Hepatocyte (in vitro differentiated cells): ENCODE data around the gene TTC31.

Source experiments
- EZH2phosphoT487 ChIP-seq: fragments of 200-600 bp; sonication (generic); IDR thresholded peaks from one replicate; pipeline ENCODE4 v1.6.1; 2018; ENCODE audit warnings: antibody characterized with exemption, mild to moderate bottlenecking, low read depth, moderate library complexity; ENCODE audit not compliant: unreplicated experiment, severe bottlenecking
- TF ChIP-seq, protein P1 (sequence below): fragments of 200-600 bp; sonication (generic); IDR thresholded peaks from 2 replicates; pipeline ENCODE4 v1.5.1; 2016; ENCODE audit warnings: antibody characterized with exemption, mild to moderate bottlenecking; ENCODE audit not compliant: poor library complexity

DNA sequence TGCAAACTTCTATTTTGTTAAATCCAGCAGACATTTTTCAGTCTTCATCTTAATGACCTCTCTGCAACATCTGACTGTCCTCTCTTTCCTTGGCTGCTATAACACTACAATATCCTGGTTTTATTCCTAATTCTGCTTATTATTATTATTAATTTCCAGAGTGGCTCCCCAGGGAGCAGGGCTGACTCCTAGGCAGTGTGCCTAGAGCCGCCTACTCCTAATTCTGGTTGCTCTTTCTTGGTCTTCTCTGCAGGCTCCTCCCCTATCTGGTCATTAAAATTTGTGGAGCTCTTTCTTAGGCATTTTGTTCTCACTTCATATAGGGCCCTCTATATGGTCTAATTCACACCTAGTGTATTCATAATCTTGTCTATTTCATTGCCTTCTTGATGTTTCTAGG, 60.1 kb downstream of the TTC31 start:
- TF ChIP-seq, protein P1, sequence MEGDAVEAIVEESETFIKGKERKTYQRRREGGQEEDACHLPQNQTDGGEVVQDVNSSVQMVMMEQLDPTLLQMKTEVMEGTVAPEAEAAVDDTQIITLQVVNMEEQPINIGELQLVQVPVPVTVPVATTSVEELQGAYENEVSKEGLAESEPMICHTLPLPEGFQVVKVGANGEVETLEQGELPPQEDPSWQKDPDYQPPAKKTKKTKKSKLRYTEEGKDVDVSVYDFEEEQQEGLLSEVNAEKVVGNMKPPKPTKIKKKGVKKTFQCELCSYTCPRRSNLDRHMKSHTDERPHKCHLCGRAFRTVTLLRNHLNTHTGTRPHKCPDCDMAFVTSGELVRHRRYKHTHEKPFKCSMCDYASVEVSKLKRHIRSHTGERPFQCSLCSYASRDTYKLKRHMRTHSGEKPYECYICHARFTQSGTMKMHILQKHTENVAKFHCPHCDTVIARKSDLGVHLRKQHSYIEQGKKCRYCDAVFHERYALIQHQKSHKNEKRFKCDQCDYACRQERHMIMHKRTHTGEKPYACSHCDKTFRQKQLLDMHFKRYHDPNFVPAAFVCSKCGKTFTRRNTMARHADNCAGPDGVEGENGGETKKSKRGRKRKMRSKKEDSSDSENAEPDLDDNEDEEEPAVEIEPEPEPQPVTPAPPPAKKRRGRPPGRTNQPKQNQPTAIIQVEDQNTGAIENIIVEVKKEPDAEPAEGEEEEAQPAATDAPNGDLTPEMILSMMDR: no peak
- TF ChIP-seq EZH2phosphoT487: no peak
